Tibial artery (tissue), 4 donors: ENCODE results near the gene TKFC.

Experiments
- DNase-seq, 2 donors: peaks; one replicate each; pipeline ENCODE4 v3.0.0-alpha.2; 2019
- H3K27ac ChIP-seq, 2 donors: fragments of 200-600 bp; sonication (generic) in 1 of 2; 1 replicate in 1 of 2; 2 replicates in 1 of 2; pipeline ENCODE4 v1.5.1; 2018 to 2019; ENCODE audit warnings: mild to moderate bottlenecking in 1 of 2
- H3K27me3 ChIP-seq, 2 donors: fragments of 200-600 bp; sonication (generic) in 1 of 2; one replicate each; pipeline versions ENCODE4 v1.5.1 to v1.6.0; 2016 to 2019
- H3K36me3 ChIP-seq, 3 donors: fragments of 200-600 bp; sonication (generic) in 2 of 3; one replicate each; pipeline ENCODE4 v1.5.1; 2016 to 2019; ENCODE audit warnings: mild to moderate bottlenecking in 2 of 3
- H3K4me1 ChIP-seq, 4 donors: fragments of 200-600 bp; sonication (generic) in 2 of 4; 1 replicate in 3 of 4; 2 replicates in 1 of 4; pipeline ENCODE4 v1.5.1; 2016 to 2019
- H3K4me3 ChIP-seq, 2 donors: fragments of 200-600 bp; sonication (generic) in 1 of 2; 1 replicate in 1 of 2; 2 replicates in 1 of 2; pipeline ENCODE4 v1.5.1; 2018 to 2019; ENCODE audit warnings: mild to moderate bottlenecking in 2 of 2
- H3K9me3 ChIP-seq, 3 donors: fragments of 200-600 bp; sonication (generic) in 1 of 3; one replicate each; pipeline ENCODE4 v1.5.1; 2016 to 2019
- intact Hi-C: fragments of 100-400 bp; cut with DNase I; formaldehyde crosslinking; loops from one replicate; pipeline ENCODE4 v1.15.0; 2023; ENCODE audit warnings: low total_unique reads
- TF ChIP-seq, protein P1 (sequence below), 2 experiments: fragments of 200-600 bp in 1 of 2; fragments of 450-650 bp in 1 of 2; IDR thresholded peaks; one replicate each; pipeline ENCODE4 v1.5.1; 2017 to 2019; ENCODE audit warnings: antibody characterized with exemption in 2 of 2, mild to moderate bottlenecking in 1 of 2, moderate library complexity in 1 of 2

The TKFC gene

GRCh38 chr11:61315260-61315659, 17.8 kb upstream of the TKFC start:
- peaks cover 90 to 98% (median 95%) of the 10 kb centered on the region in 3 donors for H3K36me3 ChIP-seq
- H3K4me3 ChIP-seq = no peak overlapping the region
- DNase-seq = no peak
- TF ChIP-seq, protein P1, sequence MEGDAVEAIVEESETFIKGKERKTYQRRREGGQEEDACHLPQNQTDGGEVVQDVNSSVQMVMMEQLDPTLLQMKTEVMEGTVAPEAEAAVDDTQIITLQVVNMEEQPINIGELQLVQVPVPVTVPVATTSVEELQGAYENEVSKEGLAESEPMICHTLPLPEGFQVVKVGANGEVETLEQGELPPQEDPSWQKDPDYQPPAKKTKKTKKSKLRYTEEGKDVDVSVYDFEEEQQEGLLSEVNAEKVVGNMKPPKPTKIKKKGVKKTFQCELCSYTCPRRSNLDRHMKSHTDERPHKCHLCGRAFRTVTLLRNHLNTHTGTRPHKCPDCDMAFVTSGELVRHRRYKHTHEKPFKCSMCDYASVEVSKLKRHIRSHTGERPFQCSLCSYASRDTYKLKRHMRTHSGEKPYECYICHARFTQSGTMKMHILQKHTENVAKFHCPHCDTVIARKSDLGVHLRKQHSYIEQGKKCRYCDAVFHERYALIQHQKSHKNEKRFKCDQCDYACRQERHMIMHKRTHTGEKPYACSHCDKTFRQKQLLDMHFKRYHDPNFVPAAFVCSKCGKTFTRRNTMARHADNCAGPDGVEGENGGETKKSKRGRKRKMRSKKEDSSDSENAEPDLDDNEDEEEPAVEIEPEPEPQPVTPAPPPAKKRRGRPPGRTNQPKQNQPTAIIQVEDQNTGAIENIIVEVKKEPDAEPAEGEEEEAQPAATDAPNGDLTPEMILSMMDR (IDR thresholded peaks at IDR 0.05) = no peak
- no peak overlapping the region for H3K27ac ChIP-seq
- intact Hi-C loops = no loop called here
- no peaks in the 10 kb centered on the region for H3K9me3 ChIP-seq
- H3K27me3 ChIP-seq = no peaks in the 10 kb centered on the region
- no peaks in the 10 kb centered on the region for H3K4me1 ChIP-seq

GRCh38 chr11:61325649-61326414, 7.2 kb upstream of the TKFC start:
- Histone ChIP-seq H3K27me3 (no peaks in the 10 kb centered on the region), H3K4me3 (no peak overlapping the region), H3K36me3 (peaks cover 67 to 85% (median 79%) of the 10 kb centered on the region in 3 donors), H3K27ac (no peak overlapping the region), H3K4me1 (peaks cover 0 to 6% (median 3%) of the 10 kb centered on the region in 4 donors), H3K9me3 (no peaks in the 10 kb centered on the region)
- TF ChIP-seq, protein P1 (IDR thresholded peaks at IDR 0.05) = no peak
- DNase-seq = no peak
- intact Hi-C loops = no loop called here

DNA sequence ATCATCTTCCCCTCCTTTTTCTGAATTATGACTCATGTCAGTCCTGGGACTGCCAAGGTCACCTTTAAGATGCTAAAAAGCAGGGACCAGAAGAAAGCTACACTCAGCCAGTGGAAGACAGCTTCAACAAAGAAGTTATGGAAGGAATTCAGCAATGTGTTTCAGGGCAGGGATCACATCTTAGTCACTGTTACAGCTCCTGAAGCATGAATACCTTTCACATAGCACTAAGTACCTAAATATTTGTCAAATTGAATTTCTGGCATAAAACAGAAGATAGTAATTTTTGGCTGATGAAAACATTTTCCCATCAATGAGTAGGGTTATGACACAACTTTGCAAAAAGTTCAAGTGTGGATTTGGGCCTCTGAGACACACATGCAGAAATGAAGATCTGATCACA, 5.4 kb upstream of the TKFC start:
- no peak for DNase-seq
- H3K4me3 ChIP-seq = no peak overlapping the region
- H3K9me3 ChIP-seq = no peaks in the 10 kb centered on the region
- intact Hi-C loops = no loop called here
- H3K36me3 ChIP-seq = peaks cover 48 to 67% (median 61%) of the 10 kb centered on the region in 3 donors
- TF ChIP-seq, protein P1 (IDR thresholded peaks at IDR 0.05) = no peak
- H3K27ac ChIP-seq = no peak overlapping the region
- peaks cover 0 to 21% (median 16%) of the 10 kb centered on the region in 4 donors for H3K4me1 ChIP-seq
- no peaks in the 10 kb centered on the region for H3K27me3 ChIP-seq

DNA sequence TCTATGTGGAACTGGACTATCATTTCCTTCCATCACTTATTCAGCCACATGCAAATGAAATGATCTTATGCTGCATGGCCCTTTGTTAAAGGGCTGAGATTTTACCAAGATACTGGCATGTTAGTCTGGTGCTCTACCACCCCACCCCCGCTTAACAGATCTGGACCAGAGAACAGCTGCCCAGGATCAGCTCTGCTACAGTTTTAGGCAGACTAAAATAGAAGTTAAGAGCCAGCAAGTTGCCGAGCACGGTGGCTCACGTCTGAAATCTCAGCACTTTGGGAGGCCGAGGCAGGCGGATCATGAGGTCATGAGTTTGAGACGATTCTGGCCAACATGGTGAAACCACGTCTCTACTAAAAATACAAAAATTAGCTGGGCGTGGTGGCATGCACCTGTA, 4.7 kb upstream of the TKFC start:
- Histone ChIP-seq H3K4me1 (peaks cover 0 to 21% (median 16%) of the 10 kb centered on the region in 4 donors), H3K36me3 (peaks cover 42 to 60% (median 54%) of the 10 kb centered on the region in 3 donors), H3K27ac (no peak overlapping the region), H3K27me3 (no peaks in the 10 kb centered on the region), H3K4me3 (no peak overlapping the region), H3K9me3 (no peaks in the 10 kb centered on the region)
- no peak for DNase-seq
- intact Hi-C loops = no loop called here
- TF ChIP-seq, protein P1 (IDR thresholded peaks at IDR 0.05) = no peak

- TF ChIP-seq, protein P1 (IDR thresholded peaks at IDR 0.05) = no peak
- H3K36me3 ChIP-seq = peaks cover 28 to 45% (median 39%) of the 10 kb centered on the region in 3 donors
These were observed 3.2 kb upstream of the TKFC start for GRCh38 chr11:61329871-61330270.

More at GRCh38 chr11:61329871-61330270, 3.2 kb upstream of the TKFC start:
- H3K27ac ChIP-seq = no peak overlapping the region
- H3K9me3 ChIP-seq = no peaks in the 10 kb centered on the region
- peaks cover 0 to 26% (median 21%) of the 10 kb centered on the region in 4 donors for H3K4me1 ChIP-seq
- intact Hi-C loops = no loop called here
- no peaks in the 10 kb centered on the region for H3K27me3 ChIP-seq
- no peak for DNase-seq
- H3K4me3 ChIP-seq = no peak overlapping the region
